ENCODE measurements around the gene ARHGAP4. TPM values are rescaled to one million over a fixed set of nuclear protein-coding genes. Genes with fewer than 3 reads are reported as not detected.

The ARHGAP4 gene
- total RNA-seq, 1 experiment from 2014 or later, result 67.4 TPM

DNA sequence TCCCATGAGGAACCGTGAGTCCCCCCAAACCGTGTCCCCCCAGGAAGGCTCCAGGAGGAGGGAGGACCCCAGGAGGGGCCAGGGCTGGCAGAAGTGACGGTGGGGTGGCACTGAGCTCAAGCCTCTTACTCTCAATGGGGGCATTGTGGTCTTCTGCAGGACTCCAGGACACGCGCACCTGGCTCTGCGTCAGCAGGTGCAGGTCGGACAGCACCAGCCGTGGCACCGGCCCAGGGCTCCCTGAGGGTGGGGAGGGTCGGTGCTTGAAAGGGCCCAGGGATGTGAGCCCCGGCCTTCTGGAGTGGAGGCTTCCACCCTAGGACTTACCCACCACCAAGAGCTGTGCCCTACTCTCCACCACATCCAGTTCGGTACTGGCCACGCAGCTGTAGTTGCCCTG lies 58.4 kb downstream of the ARHGAP4 start:
- ChIA-PET RAD21 (ENCODE audit: low non-redundant PET in 1 of 2, low total read pairs in 2 of 2, uncharacterized antibody in 2 of 2, unreplicated experiment in 2 of 2) (no interaction called here), CTCF (no interaction called here), POLR2A (no interaction called here)
- ATAC-seq (no peak), DNase-seq (ENCODE audit: low read depth, low spot score) (no peak)
- H3K36me3 ChIP-seq (ENCODE audit: control insufficient read depth in 1 of 2, insufficient read depth in 2 of 2, low read length in 2 of 2), result no peaks in the 10 kb centered on the region
- no peak overlapping the region for H2AFZ ChIP-seq (ENCODE audit: low read depth, low read length, poor library complexity, severe bottlenecking)
- BruUV-seq (replicated peaks), result no TSS peak
- no peak overlapping the region for H3K9ac ChIP-seq (ENCODE audit: low read length)
- no peaks in the 10 kb centered on the region for H4K20me1 ChIP-seq (ENCODE audit: insufficient read depth)
- no peaks in the 10 kb centered on the region for H3K9me2 ChIP-seq (ENCODE audit: insufficient read depth)
- no peak overlapping the region for H3K4me3 ChIP-seq (replicated peaks in 1 of 2; ENCODE audit: low read depth in 1 of 2, low read length in 2 of 2)
- no peaks in the 10 kb centered on the region for H3K9me3 ChIP-seq (ENCODE audit: control insufficient read depth in 1 of 2, insufficient read depth in 1 of 2, low read depth in 1 of 2, low read length in 2 of 2)
- intact Hi-C loops (cut with micrococcal nuclease), result no loop called here
- TF ChIP-seq POLR2AphosphoS5 (IDR thresholded peaks at IDR 0.05; ENCODE audit: low read depth, low read length) (no peak), FOSL1 (IDR thresholded peaks at IDR 0.05; ENCODE audit: low read depth) (no peak), EGR1 (IDR thresholded peaks at IDR 0.05; ENCODE audit: low read depth) (no peak), ZFX (IDR thresholded peaks at IDR 0.05) (no peak), ZNF274 (IDR thresholded peaks at IDR 0.05; ENCODE audit: low read depth, low read length) (no peak), EZH2 (IDR thresholded peaks at IDR 0.05) (no peak), SIN3A (IDR thresholded peaks at IDR 0.05; ENCODE audit: low read depth) (no peak), CBX3 (IDR thresholded peaks at IDR 0.05; ENCODE audit: low read depth) (no peak), TCF7L2 (IDR thresholded peaks at IDR 0.05; ENCODE audit: borderline replicate concordance, extremely low read depth, insufficient read depth, insufficient read length) (no peak), POLR2A (IDR thresholded peaks at IDR 0.05; ENCODE audit: borderline replicate concordance, extremely low read depth, insufficient read depth, insufficient read length) (no peak), RAD21 (IDR thresholded peaks at IDR 0.05; ENCODE audit: low read depth) (no peak)
- TF ChIP-seq, protein P1, sequence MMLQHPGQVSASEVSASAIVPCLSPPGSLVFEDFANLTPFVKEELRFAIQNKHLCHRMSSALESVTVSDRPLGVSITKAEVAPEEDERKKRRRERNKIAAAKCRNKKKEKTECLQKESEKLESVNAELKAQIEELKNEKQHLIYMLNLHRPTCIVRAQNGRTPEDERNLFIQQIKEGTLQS (IDR thresholded peaks at IDR 0.05), result no peak
- TF ChIP-seq, protein P2, sequence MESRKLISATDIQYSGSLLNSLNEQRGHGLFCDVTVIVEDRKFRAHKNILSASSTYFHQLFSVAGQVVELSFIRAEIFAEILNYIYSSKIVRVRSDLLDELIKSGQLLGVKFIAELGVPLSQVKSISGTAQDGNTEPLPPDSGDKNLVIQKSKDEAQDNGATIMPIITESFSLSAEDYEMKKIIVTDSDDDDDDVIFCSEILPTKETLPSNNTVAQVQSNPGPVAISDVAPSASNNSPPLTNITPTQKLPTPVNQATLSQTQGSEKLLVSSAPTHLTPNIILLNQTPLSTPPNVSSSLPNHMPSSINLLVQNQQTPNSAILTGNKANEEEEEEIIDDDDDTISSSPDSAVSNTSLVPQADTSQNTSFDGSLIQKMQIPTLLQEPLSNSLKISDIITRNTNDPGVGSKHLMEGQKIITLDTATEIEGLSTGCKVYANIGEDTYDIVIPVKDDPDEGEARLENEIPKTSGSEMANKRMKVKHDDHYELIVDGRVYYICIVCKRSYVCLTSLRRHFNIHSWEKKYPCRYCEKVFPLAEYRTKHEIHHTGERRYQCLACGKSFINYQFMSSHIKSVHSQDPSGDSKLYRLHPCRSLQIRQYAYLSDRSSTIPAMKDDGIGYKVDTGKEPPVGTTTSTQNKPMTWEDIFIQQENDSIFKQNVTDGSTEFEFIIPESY (IDR thresholded peaks at IDR 0.05; ENCODE audit: extremely low read depth, insufficient replicate concordance, low read length), result no peak
- TF ChIP-seq, protein P3, sequence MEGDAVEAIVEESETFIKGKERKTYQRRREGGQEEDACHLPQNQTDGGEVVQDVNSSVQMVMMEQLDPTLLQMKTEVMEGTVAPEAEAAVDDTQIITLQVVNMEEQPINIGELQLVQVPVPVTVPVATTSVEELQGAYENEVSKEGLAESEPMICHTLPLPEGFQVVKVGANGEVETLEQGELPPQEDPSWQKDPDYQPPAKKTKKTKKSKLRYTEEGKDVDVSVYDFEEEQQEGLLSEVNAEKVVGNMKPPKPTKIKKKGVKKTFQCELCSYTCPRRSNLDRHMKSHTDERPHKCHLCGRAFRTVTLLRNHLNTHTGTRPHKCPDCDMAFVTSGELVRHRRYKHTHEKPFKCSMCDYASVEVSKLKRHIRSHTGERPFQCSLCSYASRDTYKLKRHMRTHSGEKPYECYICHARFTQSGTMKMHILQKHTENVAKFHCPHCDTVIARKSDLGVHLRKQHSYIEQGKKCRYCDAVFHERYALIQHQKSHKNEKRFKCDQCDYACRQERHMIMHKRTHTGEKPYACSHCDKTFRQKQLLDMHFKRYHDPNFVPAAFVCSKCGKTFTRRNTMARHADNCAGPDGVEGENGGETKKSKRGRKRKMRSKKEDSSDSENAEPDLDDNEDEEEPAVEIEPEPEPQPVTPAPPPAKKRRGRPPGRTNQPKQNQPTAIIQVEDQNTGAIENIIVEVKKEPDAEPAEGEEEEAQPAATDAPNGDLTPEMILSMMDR (IDR thresholded peaks at IDR 0.05 in 2 of 3, conservative IDR thresholded peaks at IDR 0.05 in 1 of 3; ENCODE audit: borderline replicate concordance in 1 of 3, insufficient read depth in 1 of 3, low read depth in 2 of 3, low read length in 2 of 3), result no peak
- TF ChIP-seq, protein P4, sequence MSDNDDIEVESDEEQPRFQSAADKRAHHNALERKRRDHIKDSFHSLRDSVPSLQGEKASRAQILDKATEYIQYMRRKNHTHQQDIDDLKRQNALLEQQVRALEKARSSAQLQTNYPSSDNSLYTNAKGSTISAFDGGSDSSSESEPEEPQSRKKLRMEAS (IDR thresholded peaks at IDR 0.05), result no peak
- no peak overlapping the region for H3K4me2 ChIP-seq (ENCODE audit: low read length)
- no peaks in the 10 kb centered on the region for H3K79me2 ChIP-seq (ENCODE audit: insufficient read depth, low read length)
- no peak overlapping the region for H3K27ac ChIP-seq (ENCODE audit: low read depth, low read length)
- H3K4me1 ChIP-seq (ENCODE audit: control insufficient read depth in 1 of 2, insufficient read depth in 2 of 2, low read length in 2 of 2), result no peaks in the 10 kb centered on the region
- no peaks in the 10 kb centered on the region for H3K27me3 ChIP-seq (ENCODE audit: insufficient read depth, low read length)
